Neural progenitor cell (in vitro differentiated cells): ENCODE measurements around the gene KRT35. TPM values are rescaled to one million over a fixed set of nuclear protein-coding genes. Genes with fewer than 3 reads are reported as not detected.

Source experiments
- DNase-seq: peaks from one replicate; pipeline ENCODE4 v3.0.0-alpha.2; 2016; ENCODE audit warnings: low spot score
- H2AFZ ChIP-seq: fragments of 200-600 bp; sonication (generic); replicated peaks from 2 replicates; pipeline ENCODE4 v1.6.1; 2016; ENCODE audit warnings: antibody characterized with exemption
- H3F3A ChIP-seq: fragments of 200-600 bp; sonication (generic); 2 replicates; pipeline ENCODE4 v1.6.1; 2016; ENCODE audit warnings: antibody characterized with exemption, low read depth
- H3K27ac ChIP-seq: fragments of 200-600 bp; sonication (generic); 2 replicates; pipeline ENCODE4 v1.5.1; 2016; ENCODE audit warnings: mild to moderate bottlenecking
- H3K27me3 ChIP-seq: fragments of 200-600 bp; sonication (generic); 2 replicates; pipeline ENCODE4 v1.6.1; 2016; ENCODE audit warnings: mild to moderate bottlenecking, moderate library complexity
- H3K36me3 ChIP-seq: fragments of 200-600 bp; sonication (generic); 2 replicates; pipeline ENCODE4 v1.5.1; 2016
- H3K4me1 ChIP-seq: fragments of 200-600 bp; sonication (generic); 2 replicates; pipeline ENCODE4 v1.6.1; 2016; ENCODE audit warnings: mixed run types
- H3K4me2 ChIP-seq: fragments of 200-600 bp; sonication (generic); 2 replicates; pipeline ENCODE4 v1.6.1; 2016
- H3K4me3 ChIP-seq: fragments of 200-600 bp; sonication (generic); 2 replicates; pipeline ENCODE4 v1.5.1; 2016
- H3K79me2 ChIP-seq: fragments of 200-600 bp; sonication (generic); 2 replicates; pipeline ENCODE4 v1.6.1; 2016; ENCODE audit warnings: low read depth
- H3K9ac ChIP-seq: fragments of 200-600 bp; sonication (generic); 2 replicates; pipeline ENCODE4 v1.6.1; 2016
- H3K9me3 ChIP-seq: fragments of 200-600 bp; sonication (generic); 2 replicates; pipeline ENCODE4 v1.5.1; 2016; ENCODE audit warnings: low read depth
- H4K20me1 ChIP-seq: fragments of 200-600 bp; sonication (generic); 2 replicates; pipeline ENCODE4 v1.6.1; 2016; ENCODE audit warnings: low read depth
- H3K27ac Mint-ChIP-seq: 3 replicates; pipeline ENCODE4 v1.8.0; 2021; ENCODE audit warnings: mixed read lengths
- H3K27me3 Mint-ChIP-seq: 2 replicates; pipeline ENCODE4 v1.8.0; 2022; ENCODE audit warnings: low read depth, mild to moderate bottlenecking, inconsistent platforms, moderate library complexity, mixed read lengths; ENCODE audit not compliant: insufficient read depth
- H3K36me3 Mint-ChIP-seq: 3 replicates; pipeline ENCODE4 v1.8.0; 2021; ENCODE audit warnings: mixed read lengths
- H3K4me1 Mint-ChIP-seq: 3 replicates; pipeline ENCODE4 v1.8.0; 2021; ENCODE audit warnings: mixed read lengths
- H3K4me3 Mint-ChIP-seq: 3 replicates; pipeline ENCODE4 v1.8.0; 2021; ENCODE audit warnings: mild to moderate bottlenecking, moderate library complexity, mixed read lengths
- H3K9me3 Mint-ChIP-seq: 3 replicates; pipeline ENCODE4 v1.8.0; 2020; ENCODE audit warnings: mixed read lengths
- CTCF ChIP-seq: fragments of 200-600 bp; sonication (generic); IDR thresholded peaks from 2 replicates; pipeline ENCODE4 v1.5.1; 2017; ENCODE audit warnings: antibody characterized with exemption, mild to moderate bottlenecking
- EZH2 ChIP-seq: fragments of 200-600 bp; sonication (generic); IDR thresholded peaks from 2 replicates; pipeline ENCODE4 v1.6.1; 2017; ENCODE audit warnings: antibody characterized with exemption, mild to moderate bottlenecking, moderate library complexity
- EZH2phosphoT487 ChIP-seq: fragments of 200-600 bp; sonication (generic); IDR thresholded peaks from 2 replicates; pipeline ENCODE4 v1.6.1; 2017; ENCODE audit warnings: antibody characterized with exemption
- total RNA-seq: library from RNA; depleted of rRNA; stranded (reverse); fragments of >200 nt; gene quantifications from 2 replicates; pipeline ENCODE4 v1.2.3, GENCODE V29; 2015; ENCODE audit warnings: low replicate concordance

The KRT35 gene
- total RNA-seq, 1 donor from 2014 or later = not detected

GRCh38 chr17:41453066-41453465 is 27.9 kb downstream of the KRT35 start:
- Mint-ChIP-seq H3K27me3 (peaks cover 9% of the 10 kb centered on the region), H3K27ac (no peak overlapping the region), H3K36me3 (no peaks in the 10 kb centered on the region), H3K4me1 (no peaks in the 10 kb centered on the region), H3K4me3 (no peak overlapping the region), H3K9me3 (peaks cover 9% of the 10 kb centered on the region)
- no peak overlapping the region for H2AFZ ChIP-seq
- TF ChIP-seq EZH2 (no peak), EZH2phosphoT487 (no peak), CTCF (no peak)
- no peak for DNase-seq
- H3K4me3 ChIP-seq = no peak overlapping the region
- no peak overlapping the region for H3K9ac ChIP-seq
- H3K9me3 ChIP-seq = no peaks in the 10 kb centered on the region
- no peaks in the 10 kb centered on the region for H4K20me1 ChIP-seq
- no peaks in the 10 kb centered on the region for H3K27me3 ChIP-seq
- no peaks in the 10 kb centered on the region for H3K4me1 ChIP-seq
- H3K36me3 ChIP-seq = no peaks in the 10 kb centered on the region
- H3K27ac ChIP-seq = no peak overlapping the region
- no peaks in the 10 kb centered on the region for H3F3A ChIP-seq
- no peaks in the 10 kb centered on the region for H3K79me2 ChIP-seq
- no peak overlapping the region for H3K4me2 ChIP-seq

DNA sequence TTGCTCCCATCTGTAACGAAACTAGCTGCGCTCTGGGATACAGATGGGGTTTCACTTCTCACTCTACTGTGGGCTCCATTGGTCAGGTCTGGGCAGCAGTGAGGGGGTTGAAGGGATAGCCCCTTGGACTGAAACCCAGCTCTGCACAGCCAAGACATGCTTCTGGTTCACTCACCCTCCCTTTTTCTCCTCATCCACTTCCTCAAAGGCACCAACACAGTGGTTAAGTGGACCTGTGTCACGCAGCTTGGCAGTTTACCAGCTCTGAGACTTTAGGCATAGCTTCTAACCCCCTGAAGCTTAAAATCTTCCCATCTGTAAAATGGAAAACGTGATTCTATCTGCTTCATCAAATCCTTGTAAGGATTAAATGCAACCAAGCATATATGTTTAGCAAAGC is 28.7 kb downstream of the KRT35 start:
- H3K4me2 ChIP-seq = no peak overlapping the region
- Mint-ChIP-seq H3K4me3 (no peak overlapping the region), H3K27ac (no peak overlapping the region), H3K9me3 (peaks cover 9% of the 10 kb centered on the region), H3K4me1 (no peaks in the 10 kb centered on the region), H3K36me3 (no peaks in the 10 kb centered on the region), H3K27me3 (peaks cover 6% of the 10 kb centered on the region)
- H3F3A ChIP-seq = no peaks in the 10 kb centered on the region
- no peak overlapping the region for H3K27ac ChIP-seq
- H3K4me3 ChIP-seq = no peak overlapping the region
- DNase-seq = no peak
- no peaks in the 10 kb centered on the region for H3K9me3 ChIP-seq
- H3K36me3 ChIP-seq = no peaks in the 10 kb centered on the region
- H3K27me3 ChIP-seq = no peaks in the 10 kb centered on the region
- H3K4me1 ChIP-seq = no peaks in the 10 kb centered on the region
- no peaks in the 10 kb centered on the region for H3K79me2 ChIP-seq
- H2AFZ ChIP-seq = no peak overlapping the region
- no peak overlapping the region for H3K9ac ChIP-seq
- no peak for TF ChIP-seq EZH2
- TF ChIP-seq EZH2phosphoT487 = no peak
- no peak for TF ChIP-seq CTCF
- H4K20me1 ChIP-seq = no peaks in the 10 kb centered on the region

DNA sequence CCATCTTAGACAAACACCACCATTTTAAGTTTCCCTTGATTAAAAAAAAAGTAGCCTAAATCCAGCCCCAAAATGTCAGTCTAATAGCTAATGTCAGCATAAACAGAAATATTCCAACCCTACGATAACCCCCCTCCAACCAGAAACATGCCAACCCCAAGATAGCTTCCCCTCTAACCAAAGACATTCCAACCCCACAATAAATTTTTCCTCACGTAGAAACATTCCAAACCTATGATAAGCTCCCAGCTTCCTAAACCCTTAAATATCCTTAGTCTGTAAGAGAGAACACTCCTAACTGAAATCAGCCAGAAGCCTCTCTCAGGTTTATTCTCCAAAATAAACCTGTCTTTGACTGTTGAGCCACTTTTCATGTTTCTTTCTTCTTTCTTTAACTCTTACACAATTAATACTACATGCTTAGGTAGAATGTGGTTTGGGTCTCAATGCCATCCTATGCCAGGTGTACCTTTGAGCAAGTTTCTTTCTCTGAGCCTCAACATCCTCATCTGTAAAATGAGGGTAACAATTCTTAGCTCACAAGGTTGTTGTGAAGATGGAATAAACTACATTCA is 29.7 kb downstream of the KRT35 start:
- Histone ChIP-seq H3K4me3 (no peak overlapping the region), H3K4me2 (no peak overlapping the region), H4K20me1 (no peaks in the 10 kb centered on the region), H3K36me3 (no peaks in the 10 kb centered on the region), H3K79me2 (no peaks in the 10 kb centered on the region), H2AFZ (no peak overlapping the region), H3K9ac (no peak overlapping the region), H3K4me1 (no peaks in the 10 kb centered on the region), H3K9me3 (no peaks in the 10 kb centered on the region), H3F3A (no peaks in the 10 kb centered on the region), H3K27me3 (no peaks in the 10 kb centered on the region), H3K27ac (no peak overlapping the region)
- Mint-ChIP-seq H3K9me3 (peaks cover 9% of the 10 kb centered on the region), H3K27ac (no peak overlapping the region), H3K4me3 (no peak overlapping the region), H3K4me1 (no peaks in the 10 kb centered on the region), H3K36me3 (no peaks in the 10 kb centered on the region), H3K27me3 (peaks cover 6% of the 10 kb centered on the region)
- TF ChIP-seq EZH2 (no peak), EZH2phosphoT487 (no peak), CTCF (no peak)
- no peak for DNase-seq
